H1 (cell line): ENCODE data around the gene JAKMIP3. TPM values are rescaled to one million over a fixed set of nuclear protein-coding genes. Genes with fewer than 3 reads are reported as not detected.

ENCODE experiments used
- ASH2L ChIP-seq: fragments of 200-600, 300-600 bp; sonication (generic); IDR thresholded peaks from one replicate; pipeline ENCODE4 v1.7.1; 2017; ENCODE audit warnings: low read length
- BACH1 ChIP-seq: IDR thresholded peaks from 2 replicates; pipeline ENCODE4 v1.6.1; 2012; ENCODE audit warnings: low read length, improper control_type of control experiment
- CEBPB ChIP-seq: IDR thresholded peaks from 2 replicates; pipeline ENCODE4 v1.6.1; 2012; ENCODE audit warnings: low read depth, low read length
- CHD1 ChIP-seq: IDR thresholded peaks from 2 replicates; pipeline ENCODE4 v1.6.1; 2012; ENCODE audit warnings: low read depth, low read length, improper control_type of control experiment
- GTF2F1 ChIP-seq: IDR thresholded peaks from 2 replicates; pipeline ENCODE4 v1.6.1; 2012; ENCODE audit warnings: low read depth, low read length, improper control_type of control experiment, borderline replicate concordance
- KDM1A ChIP-seq: fragments of 200-600, 300-600 bp; sonication (generic); IDR thresholded peaks from 2 replicates; pipeline ENCODE4 v1.7.1; 2016; ENCODE audit warnings: mild to moderate bottlenecking, low read length, borderline replicate concordance
- SAP30 ChIP-seq: fragments of 300-600 bp; sonication (generic); IDR thresholded peaks from 2 replicates; pipeline ENCODE4 v1.7.1; 2012; ENCODE audit warnings: low read length, moderate library complexity, mild to moderate bottlenecking, inconsistent platforms; ENCODE audit not compliant: insufficient read depth, insufficient replicate concordance
- SP2 ChIP-seq: IDR thresholded peaks from 2 replicates; pipeline ENCODE4 v1.6.1; 2012; ENCODE audit warnings: mild to moderate bottlenecking, low read length, inconsistent platforms
- TAF7 ChIP-seq: optimal IDR thresholded peaks from 2 replicates; pipeline ENCODE3; 2011; ENCODE audit warnings: low read depth, mild to moderate bottlenecking, inconsistent platforms, low read length, moderate library complexity, borderline replicate concordance
- polyA plus RNA-seq, 7 experiments: library from polyadenylated mRNA; depleted of rRNA in 3 of 7; stranded (reverse) in 5 of 7; unstranded in 2 of 7; fragments of >200 nt in 5 of 7; fragments of 200-250 nt in 2 of 7; gene quantifications; 1 replicate in 5 of 7; 2 replicates in 1 of 7; 4 replicates in 1 of 7; pipeline versions ENCODE4 v1.2.1 to v1.2.3, GENCODE V29; 2011 to 2013; ENCODE audit warnings: missing spikeins in 2 of 7, mixed read lengths in 2 of 7
- total RNA-seq: library from RNA; stranded (reverse); fragmentation: NEBNext Ultra II Directional; extraction: Animal tissue kit (Norgen Biotek cat#: 25700); gene quantifications from 2 replicates; pipeline ENCODE4 v1.2.1, GENCODE V29; 2021
- TF ChIP-seq, protein P1 (sequence below): IDR thresholded peaks from 2 replicates; pipeline ENCODE4 v1.6.1; 2012; ENCODE audit warnings: low read length, inconsistent platforms

The JAKMIP3 gene
- total and polyA plus RNA-seq, 2 of the 8 experiments (the other 6 are each of a cell fraction or from before 2014, with no cell fraction given): 0.83 to 0.91 TPM

DNA sequence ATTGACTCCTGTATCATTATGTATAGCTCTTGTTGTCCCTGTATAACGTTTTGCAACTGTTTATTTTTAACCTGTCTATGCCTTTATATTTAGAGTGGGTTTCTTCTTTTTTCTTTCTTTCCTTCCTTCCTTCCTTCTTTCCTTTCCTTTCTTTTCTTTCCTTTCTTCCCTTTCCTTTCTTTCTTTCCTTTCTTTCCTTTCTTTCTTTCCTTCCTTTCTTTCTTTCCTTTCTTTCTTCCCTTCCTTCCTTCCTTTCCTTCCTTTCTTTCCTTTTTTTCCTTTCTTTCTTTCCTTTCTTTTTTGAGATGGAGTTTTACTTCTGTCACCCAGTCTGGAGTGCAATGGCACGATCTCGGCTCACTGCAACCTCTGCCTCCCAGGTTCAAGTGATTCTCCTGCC lies 5.9 kb downstream of the JAKMIP3 start (continued):
- TF ChIP-seq CEBPB (no peak), BACH1 (no peak), CHD1 (no peak), SAP30 (no peak), TAF7 (no peak), SP2 (no peak), GTF2F1 (no peak), ASH2L (no peak), KDM1A (no peak)
- TF ChIP-seq, protein P1, sequence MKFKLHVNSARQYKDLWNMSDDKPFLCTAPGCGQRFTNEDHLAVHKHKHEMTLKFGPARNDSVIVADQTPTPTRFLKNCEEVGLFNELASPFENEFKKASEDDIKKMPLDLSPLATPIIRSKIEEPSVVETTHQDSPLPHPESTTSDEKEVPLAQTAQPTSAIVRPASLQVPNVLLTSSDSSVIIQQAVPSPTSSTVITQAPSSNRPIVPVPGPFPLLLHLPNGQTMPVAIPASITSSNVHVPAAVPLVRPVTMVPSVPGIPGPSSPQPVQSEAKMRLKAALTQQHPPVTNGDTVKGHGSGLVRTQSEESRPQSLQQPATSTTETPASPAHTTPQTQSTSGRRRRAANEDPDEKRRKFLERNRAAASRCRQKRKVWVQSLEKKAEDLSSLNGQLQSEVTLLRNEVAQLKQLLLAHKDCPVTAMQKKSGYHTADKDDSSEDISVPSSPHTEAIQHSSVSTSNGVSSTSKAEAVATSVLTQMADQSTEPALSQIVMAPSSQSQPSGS: no peak
